ENCODE measurements around the gene PTPRM. TPM values are rescaled to one million over a fixed set of nuclear protein-coding genes. Genes with fewer than 3 reads are reported as not detected.

The PTPRM gene
- total RNA-seq, 1 donor = 64.2 TPM

GRCh38 chr18:8133032-8133431 lies 565.9 kb downstream of the PTPRM start:
- TF ChIP-seq CTCF (IDR thresholded peaks at IDR 0.05; ENCODE audit: insufficient read depth, low read length) = no peak
- H3K4me3 ChIP-seq (ENCODE audit: low read depth, low read length) = no peak overlapping the region
- no peak for DNase-seq (ENCODE audit: low read depth)

DNA sequence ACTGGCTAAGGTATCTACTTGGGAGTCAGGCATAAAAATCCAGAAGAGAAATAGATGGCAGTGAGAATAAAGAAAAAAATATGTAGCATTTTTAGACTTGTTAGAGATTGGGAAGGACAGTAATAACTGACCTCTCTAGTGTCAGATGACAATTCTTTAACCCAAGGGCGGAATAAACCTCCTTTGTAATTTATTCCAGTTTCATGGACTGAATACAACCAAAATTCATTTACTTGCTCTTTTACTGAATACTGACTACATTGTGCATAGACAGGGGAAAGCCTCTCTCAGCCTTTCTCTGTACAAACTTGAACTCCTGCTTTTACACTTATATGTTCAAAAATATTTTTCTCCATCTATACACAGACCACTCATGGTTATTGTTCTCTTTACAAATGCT lies 566.8 kb downstream of the PTPRM start:
- no peak overlapping the region for H3K4me3 ChIP-seq (ENCODE audit: low read depth, low read length)
- TF ChIP-seq CTCF (IDR thresholded peaks at IDR 0.05; ENCODE audit: insufficient read depth, low read length) = no peak
- no peak for DNase-seq (ENCODE audit: low read depth)

GRCh38 chr18:8139127-8139527 lies 572.0 kb downstream of the PTPRM start:
- no peak for TF ChIP-seq CTCF (IDR thresholded peaks at IDR 0.05; ENCODE audit: insufficient read depth, low read length)
- DNase-seq (ENCODE audit: low read depth) = no peak
- no peak overlapping the region for H3K4me3 ChIP-seq (ENCODE audit: low read depth, low read length)

GRCh38 chr18:8139891-8140406 lies 572.8 kb downstream of the PTPRM start:
- no peak for DNase-seq (ENCODE audit: low read depth)
- no peak for TF ChIP-seq CTCF (IDR thresholded peaks at IDR 0.05; ENCODE audit: insufficient read depth, low read length)
- H3K4me3 ChIP-seq (ENCODE audit: low read depth, low read length) = no peak overlapping the region

DNA sequence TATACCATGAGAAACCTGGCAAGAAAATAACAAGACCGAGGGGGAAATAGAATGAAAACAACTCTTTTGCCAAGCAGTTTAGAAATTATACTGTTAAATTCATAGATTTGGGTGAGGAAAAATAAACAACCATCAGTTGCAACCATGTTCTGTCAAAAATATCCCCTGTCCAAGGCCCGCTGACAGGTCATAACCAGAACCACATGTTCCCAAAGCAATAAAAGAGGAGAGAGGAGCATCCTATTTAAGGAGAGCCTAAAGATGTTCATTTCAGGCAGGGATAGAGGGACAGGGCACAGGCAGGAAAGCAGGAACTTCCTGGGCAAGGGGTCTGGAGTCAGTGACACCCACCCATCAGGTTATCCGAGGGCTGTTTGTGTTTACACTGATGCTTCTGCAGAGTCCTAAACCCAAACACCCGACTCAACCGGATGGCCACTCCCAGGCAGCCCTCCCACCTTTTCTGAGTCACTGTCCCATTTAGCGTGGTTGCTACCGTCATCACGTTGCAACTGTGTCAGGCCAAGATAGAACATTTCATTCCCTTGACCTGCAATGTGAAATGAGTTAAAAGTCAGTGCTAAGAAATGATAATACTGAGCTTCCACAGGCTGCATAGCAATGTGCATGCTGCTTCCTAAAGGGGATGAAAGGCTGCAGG lies 573.9 kb downstream of the PTPRM start:
- DNase-seq (ENCODE audit: low read depth) = peak; percentile 18
- no peak overlapping the region for H3K4me3 ChIP-seq (ENCODE audit: low read depth, low read length)
- no peak for TF ChIP-seq CTCF (IDR thresholded peaks at IDR 0.05; ENCODE audit: insufficient read depth, low read length)

GRCh38 chr18:8142131-8142711 lies 575.1 kb downstream of the PTPRM start:
- DNase-seq (ENCODE audit: low read depth) = peak; percentile 31
- no peak for TF ChIP-seq CTCF (IDR thresholded peaks at IDR 0.05; ENCODE audit: insufficient read depth, low read length)

More at GRCh38 chr18:8142131-8142711, 575.1 kb downstream of the PTPRM start:
- no peak overlapping the region for H3K4me3 ChIP-seq (ENCODE audit: low read depth, low read length)

Measured in fibroblast of the aortic adventitia (primary cell).